K562 treated with DMSO at 1 percent for 4 hours (cell line): Measurements from ENCODE around the gene GFAP. TPM values are rescaled to one million over a fixed set of nuclear protein-coding genes. Genes with fewer than 3 reads are reported as not detected.

ENCODE experiments used
- total RNA-seq: library from RNA; unstranded; fragments of 300-600 nt; gene quantifications from 2 replicates; pipeline ENCODE4 v1.2.3, GENCODE V29; 2022; ENCODE audit not compliant: insufficient read depth

GFAP gene
- 2.8 and 3.2 TPM in 2 replicates for total RNA-seq

GRCh38 chr17:44915321-44915726, at the start of gene GFAP:
Gene GFAP, minus strand, starts transcription at chr17:44915500. Its CDS starts 14 bp downstream, at chr17:44915486.

DNA sequence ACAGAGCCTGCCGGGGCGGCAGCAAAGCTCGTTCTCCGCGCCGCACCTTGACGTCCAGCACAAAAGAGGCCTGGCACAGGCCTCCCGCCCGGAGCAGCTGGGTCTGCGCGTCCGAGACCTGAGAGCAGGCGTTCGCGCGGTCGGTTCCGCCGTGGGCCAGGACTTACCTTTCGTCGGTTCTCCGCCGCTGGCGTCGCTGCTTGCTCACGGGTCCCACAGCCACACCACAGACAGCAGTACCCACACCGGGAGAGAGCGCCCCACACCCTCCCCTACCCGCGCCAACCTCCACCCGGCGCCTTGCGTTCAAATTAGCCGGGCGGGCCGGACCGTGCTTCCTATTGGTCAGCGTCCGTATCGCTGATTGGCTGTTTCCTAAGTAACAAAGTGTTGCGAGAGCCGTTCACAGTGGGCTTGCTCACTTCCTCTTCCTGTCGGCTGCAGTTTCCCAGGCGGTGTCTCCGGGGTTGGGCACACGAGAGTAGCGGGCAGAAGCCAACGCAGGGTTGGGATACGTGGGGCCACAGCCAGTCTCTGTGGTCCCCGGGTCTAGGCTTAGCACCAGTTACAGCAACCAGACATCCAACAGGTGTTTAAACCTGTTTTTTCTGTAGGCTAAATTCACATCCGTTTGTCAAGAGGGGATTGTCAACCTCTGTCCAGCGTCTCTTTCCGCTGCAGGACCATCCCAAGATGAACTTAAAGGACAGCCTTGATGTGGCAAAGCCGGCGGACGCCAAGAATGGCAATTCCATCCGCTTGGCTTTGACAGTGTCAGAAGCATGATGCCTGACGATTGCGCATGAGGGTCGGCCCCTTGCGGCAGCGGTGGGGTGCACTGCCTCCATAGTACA, 32.4 kb upstream of the GFAP start, which contains the start of gene KIF18B:
KIF18B (minus strand) TSS at position 313 of the 854 bp plus-strand sequence. CDS start 11,429 bp downstream, outside the sequence.

DNA sequence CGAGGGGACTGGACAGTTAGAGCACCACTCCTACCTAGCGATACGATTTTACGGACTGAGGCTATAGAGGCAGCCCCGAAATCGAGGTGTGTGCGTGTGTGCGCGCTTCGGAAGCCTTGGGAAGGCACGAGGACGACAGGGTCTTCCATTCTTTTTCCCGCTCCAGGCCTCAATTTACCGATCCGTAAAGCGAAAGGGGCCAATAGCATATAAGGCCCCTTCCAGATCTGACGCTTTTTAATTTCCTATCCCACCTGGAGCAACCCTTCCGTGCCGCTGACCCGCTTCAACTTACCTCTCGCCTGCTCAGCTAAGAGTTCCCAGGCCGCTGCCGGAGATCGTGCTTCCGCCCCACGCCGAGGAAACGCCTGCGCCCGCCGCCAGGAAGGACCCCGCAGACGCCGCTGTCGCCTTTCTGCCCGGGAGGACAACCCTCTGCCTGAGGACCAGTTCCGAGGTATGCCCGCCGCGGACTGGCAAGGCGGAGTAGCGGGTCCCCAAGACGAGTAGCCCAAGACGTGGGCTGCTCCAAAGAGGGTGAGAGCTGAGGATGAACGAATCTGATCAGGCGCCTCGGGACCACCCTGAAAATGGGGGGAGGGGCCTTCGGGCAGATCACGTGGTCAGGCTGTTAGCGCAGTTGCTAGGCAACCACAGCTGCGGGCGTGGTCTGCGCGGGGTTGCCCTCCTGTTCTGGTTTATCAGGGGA, 16.1 kb downstream of the GFAP start, which contains the start of gene EFTUD2:
EFTUD2 (minus strand) TSS at position 372 of the 709 bp plus-strand sequence. CDS start 4,924 bp downstream, outside the sequence.

Other genes with a start within 250 kb of the GFAP start
- gene CCDC43, start 225.7 kb downstream of the GFAP start, total RNA-seq, result 12.0 and 14.9 TPM in 2 replicates
- gene DBF4B, start 206.8 kb downstream of the GFAP start, total RNA-seq, result 11.9 and 21.0 TPM in 2 replicates
- gene ADAM11, start 156.5 kb downstream of the GFAP start, total RNA-seq, result 0.13 TPM in 1 of 2 replicates, not detected in the other
- not detected in 2 replicates for gene GJC1, start 85.2 kb downstream of the GFAP start, total RNA-seq
- gene HIGD1B, start 67.6 kb downstream of the GFAP start, total RNA-seq, result not detected in 2 replicates
- 75.0 and 82.9 TPM in 2 replicates for gene EFTUD2, start 16.1 kb downstream of the GFAP start, total RNA-seq
- gene KIF18B, start 32.3 kb upstream of the GFAP start, total RNA-seq, result 16.8 and 21.5 TPM in 2 replicates
- not detected in 2 replicates for gene C1QL1, start 52.8 kb upstream of the GFAP start, total RNA-seq
- gene DCAKD, start 136.1 kb upstream of the GFAP start, total RNA-seq, result 33.7 and 38.0 TPM in 2 replicates
- 83.6 and 100 TPM in 2 replicates for gene NMT1, start 145.8 kb upstream of the GFAP start, total RNA-seq
- gene PLCD3, start 217.0 kb upstream of the GFAP start, total RNA-seq, result 13.0 and 45.7 TPM in 2 replicates
- 8.8 and 9.0 TPM in 2 replicates for gene ACBD4, start 220.2 kb upstream of the GFAP start, total RNA-seq
- 22.7 and 33.7 TPM in 2 replicates for gene HEXIM1, start 233.0 kb upstream of the GFAP start, total RNA-seq
- 2.9 and 5.0 TPM in 2 replicates for gene HEXIM2, start 246.4 kb upstream of the GFAP start, total RNA-seq